GM10847 (cell line): ENCODE results near the gene NUDT1.

Experiments
- POLR2A ChIP-seq: IDR thresholded peaks from 2 replicates; pipeline ENCODE4 v1.6.1; 2011; ENCODE audit not compliant: insufficient read length; ENCODE audit errors: extremely low read depth

Gene NUDT1

GRCh38 chr7:2201686-2202360 lies 40.2 kb upstream of the NUDT1 start:
- no peak for TF ChIP-seq POLR2A

GRCh38 chr7:2202361-2202761 lies 39.7 kb upstream of the NUDT1 start:
- no peak for TF ChIP-seq POLR2A

GRCh38 chr7:2202901-2203765 lies 38.9 kb upstream of the NUDT1 start:
- no peak for TF ChIP-seq POLR2A

GRCh38 chr7:2203766-2204300 lies 38.2 kb upstream of the NUDT1 start:
- TF ChIP-seq POLR2A = no peak

- TF ChIP-seq POLR2A = no peak
Measured at GRCh38 chr7:2204446-2204845, 37.6 kb upstream of the NUDT1 start.

GRCh38 chr7:2205036-2205780 lies 36.8 kb upstream of the NUDT1 start:
- TF ChIP-seq POLR2A = no peak

GRCh38 chr7:2208712-2209111 lies 33.3 kb upstream of the NUDT1 start:
- TF ChIP-seq POLR2A = no peak

GRCh38 chr7:2209146-2209960 lies 32.7 kb upstream of the NUDT1 start:
- TF ChIP-seq POLR2A = no peak

GRCh38 chr7:2209961-2210323 lies 32.1 kb upstream of the NUDT1 start:
- TF ChIP-seq POLR2A = no peak

- TF ChIP-seq POLR2A = no peak
Measured at GRCh38 chr7:2210551-2211258, 31.3 kb upstream of the NUDT1 start.

- TF ChIP-seq POLR2A = no peak
Measured at GRCh38 chr7:2211259-2211880, 30.7 kb upstream of the NUDT1 start.

- TF ChIP-seq POLR2A = no peak
Measured at GRCh38 chr7:2211926-2212325, 30.1 kb upstream of the NUDT1 start.

GRCh38 chr7:2212906-2213305 lies 29.1 kb upstream of the NUDT1 start:
- TF ChIP-seq POLR2A = no peak
